DMS53 treated with DMSO at 0.1 percent for 48 hours (cell line): Measurements from ENCODE around the gene SOS1.
"Not testable (repeated sequence)": the region's sequence is repeated elsewhere in the genome, so short reads cannot be mapped to it uniquely, and the experiment has no call there.

ENCODE experiments used
- DNase-seq: peaks from one replicate; lab custom pipeline; 2025; ENCODE audit not compliant: unreplicated experiment; lab: John Stamatoyannopoulos, UW

The SOS1 gene

DNA sequence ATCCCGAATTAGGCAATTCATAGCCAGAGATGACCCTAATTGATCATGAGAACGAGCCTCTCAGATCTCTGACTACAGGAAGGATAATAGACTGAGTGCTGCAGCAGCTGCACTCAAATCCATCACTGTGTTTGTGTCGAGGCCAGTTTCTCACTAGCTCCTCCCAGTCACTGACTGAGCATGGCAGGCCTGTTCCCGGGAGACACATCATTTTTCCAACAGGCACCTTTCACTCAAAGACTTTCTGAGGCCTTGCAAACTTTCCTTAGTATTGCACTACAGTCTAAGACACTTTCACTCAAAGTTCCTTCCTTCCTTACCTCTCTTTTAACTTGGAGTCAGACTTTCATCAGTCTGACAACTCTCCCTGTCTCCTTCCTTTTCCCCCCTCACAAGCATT lies 13.7 kb downstream of the SOS1 start:
- peak; percentile 13 for DNase-seq

GRCh38 chr2:39099870-39100728 lies 20.8 kb downstream of the SOS1 start:
- no peak for DNase-seq

GRCh38 chr2:39099310-39099869 lies 21.5 kb downstream of the SOS1 start:
- no peak for DNase-seq

- no peak for DNase-seq
These were observed 25.2 kb downstream of the SOS1 start for GRCh38 chr2:39095624-39096023.

DNA sequence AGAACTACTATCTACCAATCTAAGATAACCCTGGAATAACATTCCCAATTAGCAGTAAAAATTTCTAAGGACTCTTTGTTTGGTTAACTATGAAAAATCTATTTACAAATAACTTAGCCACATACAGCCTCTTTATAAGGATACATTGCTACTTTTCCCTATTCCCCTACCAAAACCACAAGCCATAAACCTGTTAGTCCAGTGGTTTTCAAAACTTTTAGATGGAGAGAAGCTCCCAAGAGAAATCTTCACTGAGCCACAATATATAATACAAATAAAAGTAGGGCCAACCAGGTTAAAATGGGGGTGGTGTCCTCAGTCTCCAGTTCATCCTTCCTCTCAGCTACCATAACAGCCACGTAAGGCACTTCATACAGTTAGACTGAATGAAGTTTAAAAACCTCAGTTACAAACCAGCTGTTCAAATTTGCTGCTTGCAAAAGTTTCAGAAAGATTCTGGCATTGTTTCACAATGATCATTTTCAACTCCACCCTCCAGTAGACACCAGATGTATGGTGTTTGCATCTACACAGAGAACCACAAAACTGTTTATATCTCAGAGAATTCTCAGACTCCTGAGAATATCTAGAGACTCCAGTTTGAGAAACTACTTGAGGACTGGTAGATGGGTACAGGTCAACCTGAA lies 26.0 kb downstream of the SOS1 start:
- DNase-seq, result no peak

DNA sequence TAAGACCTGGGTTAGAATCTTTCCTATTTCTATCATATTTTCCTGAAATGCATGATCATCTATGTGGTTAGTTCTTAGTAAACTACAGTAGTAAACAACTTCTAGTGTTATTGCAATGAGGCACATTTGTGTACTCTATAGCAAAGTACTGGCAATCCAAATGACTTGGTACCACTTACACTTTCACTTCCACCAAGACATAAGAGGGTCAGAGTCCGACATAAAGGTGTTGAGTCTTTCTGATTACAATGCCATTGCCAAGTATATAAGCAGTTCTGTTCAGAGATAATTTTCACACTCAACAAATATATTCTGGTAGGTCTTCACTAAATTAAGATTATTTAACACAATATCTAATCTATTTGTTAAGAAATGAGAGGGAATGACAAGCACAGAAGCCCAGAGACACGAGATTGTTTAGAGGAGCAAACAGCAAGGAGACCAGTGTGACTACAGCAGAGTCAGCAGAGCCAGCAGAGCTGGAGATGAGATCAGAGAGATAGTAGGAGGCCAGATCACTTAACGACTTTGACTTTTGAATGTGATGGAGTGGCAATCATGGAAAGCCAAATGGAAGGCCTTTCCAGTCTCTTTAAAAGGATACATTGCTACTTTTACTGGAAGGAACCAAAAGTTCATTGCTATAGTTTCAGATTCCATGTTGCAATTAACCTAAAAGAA lies 27.5 kb downstream of the SOS1 start:
- DNase-seq, result no peak

- no peak for DNase-seq
These were observed 29.3 kb downstream of the SOS1 start for GRCh38 chr2:39091543-39091942.

DNA sequence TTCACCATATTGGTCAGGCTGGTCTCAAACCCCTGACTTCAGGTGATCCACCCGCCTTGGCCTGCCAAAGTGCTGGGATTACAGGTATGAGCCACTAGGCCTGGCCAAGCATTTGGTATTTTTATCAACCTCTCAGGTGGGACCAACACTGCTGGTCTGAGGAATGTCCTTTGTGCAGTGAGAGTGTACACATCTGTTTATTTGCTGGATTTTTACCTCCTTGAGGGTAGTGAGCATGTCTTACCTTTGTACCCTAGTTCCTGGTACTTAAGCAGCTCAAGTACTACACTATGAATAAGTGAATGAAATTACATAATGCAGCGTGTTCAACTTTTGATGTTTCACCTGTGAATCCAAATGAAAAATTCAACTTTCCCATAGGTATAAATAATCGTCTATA lies 29.8 kb downstream of the SOS1 start:
- no peak for DNase-seq

- no peak for DNase-seq
These were observed 40.7 kb downstream of the SOS1 start for GRCh38 chr2:39080152-39080551.

DNA sequence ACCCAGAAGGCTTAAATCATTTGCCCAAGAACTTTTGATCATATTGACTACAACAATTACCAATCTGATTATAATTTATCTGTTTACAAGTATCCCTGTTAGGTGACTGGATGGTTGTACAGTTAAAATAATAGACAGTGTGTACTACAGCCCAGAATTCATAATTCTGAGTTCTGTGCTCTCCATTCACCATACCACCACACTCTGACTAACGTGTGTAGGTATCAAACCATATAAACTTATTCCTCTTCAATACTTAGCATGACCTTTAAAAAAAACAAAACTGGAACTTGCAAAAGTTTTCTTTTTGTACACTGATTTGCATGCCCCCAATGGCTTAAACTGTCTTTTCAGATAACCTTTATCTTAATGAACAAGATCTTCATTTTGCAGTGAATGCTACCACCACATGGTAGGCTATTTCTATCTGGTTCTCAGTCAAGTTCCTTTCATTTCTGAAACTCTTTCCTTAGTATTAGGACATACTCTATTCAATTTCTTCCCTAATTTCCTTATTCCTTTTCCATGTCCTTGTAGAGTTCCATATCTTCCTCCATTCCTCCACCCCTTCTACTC lies 50.9 kb downstream of the SOS1 start:
- no peak for DNase-seq

GRCh38 chr2:39069136-39069515 lies 51.7 kb downstream of the SOS1 start:
- no peak for DNase-seq

- no peak for DNase-seq
These were observed 52.3 kb downstream of the SOS1 start for GRCh38 chr2:39068299-39069135.

GRCh38 chr2:39065616-39066015 lies 55.2 kb downstream of the SOS1 start:
- DNase-seq, result no peak

GRCh38 chr2:39062320-39062719 lies 58.5 kb downstream of the SOS1 start:
- no peak for DNase-seq

GRCh38 chr2:39061280-39061679 lies 59.6 kb downstream of the SOS1 start:
- DNase-seq, result no peak

DNA sequence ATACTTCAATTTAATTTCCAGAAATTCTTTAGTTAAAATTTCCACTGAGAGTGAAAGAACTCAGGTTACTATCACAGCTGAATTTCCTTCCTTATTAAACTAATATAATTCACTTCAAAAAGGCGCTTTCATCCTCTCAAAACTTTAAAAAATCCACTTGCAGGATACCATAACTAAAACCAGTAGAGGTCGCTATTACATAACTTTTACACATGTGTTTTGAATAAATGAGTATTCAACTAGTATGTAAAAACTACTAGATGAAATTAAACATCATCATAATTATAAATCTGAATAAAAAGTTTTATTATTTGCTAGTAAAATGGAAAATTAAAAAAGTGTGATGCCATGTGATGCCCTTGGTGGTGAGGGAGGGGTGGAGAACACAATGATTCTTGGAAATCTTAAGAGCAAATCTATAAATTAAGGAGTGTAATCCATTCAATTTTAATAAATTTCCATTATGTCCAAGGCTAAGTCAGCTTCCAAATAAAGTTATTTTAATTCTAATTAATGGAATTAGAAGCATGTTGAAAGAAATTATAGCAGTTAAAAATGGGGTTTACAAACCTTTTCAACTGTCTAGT lies 61.4 kb downstream of the SOS1 start:
- peak; percentile 17 for DNase-seq

DNA sequence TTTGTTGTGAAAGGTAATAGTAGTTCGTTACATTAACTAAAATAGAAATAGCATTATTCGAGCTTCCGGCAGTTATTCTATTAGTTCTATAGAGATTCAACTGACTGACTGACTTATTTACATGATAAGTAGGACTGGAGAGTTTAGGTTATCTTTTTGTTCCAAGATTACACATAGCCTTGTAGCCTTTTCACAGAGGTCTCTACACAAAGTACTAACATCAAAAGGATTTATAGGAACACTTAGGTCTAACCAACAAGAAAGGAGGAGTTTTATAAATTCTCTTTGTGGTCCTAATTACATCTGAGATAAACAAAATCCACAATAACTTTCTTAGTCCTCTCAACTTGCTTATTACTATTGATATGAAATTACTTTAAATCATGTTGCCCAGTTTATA lies 62.8 kb downstream of the SOS1 start:
- no peak for DNase-seq

DNA sequence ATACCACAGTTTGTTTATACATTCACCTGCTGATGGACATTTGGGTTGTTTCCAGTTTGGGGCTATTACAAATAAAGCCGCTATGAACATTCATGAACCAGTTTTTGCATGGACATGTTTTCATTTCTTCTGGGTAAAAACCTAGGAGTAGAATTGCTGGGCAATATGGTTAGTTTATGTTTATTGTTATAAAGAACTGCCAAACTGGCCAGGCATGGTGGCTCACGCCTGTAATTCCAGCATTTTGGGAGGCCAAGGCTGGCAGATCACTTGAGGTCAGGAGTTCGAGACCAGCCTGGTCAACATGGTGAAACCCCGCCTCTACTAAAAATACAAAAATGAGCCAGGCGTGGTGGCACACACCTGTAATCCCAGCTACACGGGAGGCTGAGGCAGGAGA lies 68.2 kb downstream of the SOS1 start:
- not testable (repeated sequence) for DNase-seq

GRCh38 chr2:39050109-39050508 lies 70.7 kb downstream of the SOS1 start:
- DNase-seq, result no peak

DNA sequence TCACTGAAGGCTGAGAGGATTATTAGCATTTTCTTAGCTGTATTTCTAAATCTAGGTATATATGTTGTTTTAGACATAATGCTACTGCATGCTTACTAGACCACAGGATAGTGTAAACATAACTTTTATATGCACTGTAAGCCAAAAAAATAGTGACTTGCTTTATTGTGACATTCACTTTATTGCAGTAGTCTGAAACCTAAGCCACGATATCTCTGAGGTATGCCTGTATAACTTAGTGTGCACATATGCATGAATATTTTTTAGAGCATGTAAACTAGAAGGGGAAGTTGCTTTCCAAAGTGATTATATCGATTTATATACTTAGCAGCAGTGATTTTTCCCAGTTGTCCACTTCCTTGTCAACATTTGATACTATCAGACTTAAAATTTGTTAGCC lies 81.8 kb downstream of the SOS1 start:
- DNase-seq, result no peak
